Kidney epithelial cell (primary cell): Measurements from ENCODE around the gene EMP1. TPM values are rescaled to one million over a fixed set of nuclear protein-coding genes. Genes with fewer than 3 reads are reported as not detected.
A peak's percentile ranks its signal among the peaks of the same experiment; 100 is the strongest.

ENCODE experiments used
- DNase-seq: peaks from one replicate; pipeline ENCODE4 v3.0.0-alpha.2; 2010; ENCODE audit warnings: low read depth
- H3K27me3 ChIP-seq: 2 replicates; pipeline ENCODE4 v1.6.0; 2011; ENCODE audit warnings: low read length; ENCODE audit not compliant: control insufficient read depth, insufficient read depth
- H3K36me3 ChIP-seq: 2 replicates; pipeline ENCODE4 v1.5.1; 2011; ENCODE audit warnings: low read length; ENCODE audit not compliant: control insufficient read depth, insufficient read depth
- H3K4me3 ChIP-seq: 2 replicates; pipeline ENCODE4 v1.5.1; 2011; ENCODE audit warnings: low read depth, mild to moderate bottlenecking, control low read depth, low read length
- total RNA-seq: library from RNA; depleted of rRNA; stranded (reverse); fragments of >200 nt; gene quantifications from 2 replicates; pipeline ENCODE4 v1.2.3, GENCODE V29; 2015
- TF ChIP-seq, protein P1 (sequence below): IDR thresholded peaks from 2 replicates; pipeline ENCODE4 v1.5.1; 2011; ENCODE audit warnings: mild to moderate bottlenecking, moderate library complexity, low read length, control low read depth, inconsistent platforms; ENCODE audit not compliant: insufficient read depth, poor library complexity, severe bottlenecking

Gene EMP1
- total RNA-seq, 1 donor from 2014 or later: 241 TPM

DNA sequence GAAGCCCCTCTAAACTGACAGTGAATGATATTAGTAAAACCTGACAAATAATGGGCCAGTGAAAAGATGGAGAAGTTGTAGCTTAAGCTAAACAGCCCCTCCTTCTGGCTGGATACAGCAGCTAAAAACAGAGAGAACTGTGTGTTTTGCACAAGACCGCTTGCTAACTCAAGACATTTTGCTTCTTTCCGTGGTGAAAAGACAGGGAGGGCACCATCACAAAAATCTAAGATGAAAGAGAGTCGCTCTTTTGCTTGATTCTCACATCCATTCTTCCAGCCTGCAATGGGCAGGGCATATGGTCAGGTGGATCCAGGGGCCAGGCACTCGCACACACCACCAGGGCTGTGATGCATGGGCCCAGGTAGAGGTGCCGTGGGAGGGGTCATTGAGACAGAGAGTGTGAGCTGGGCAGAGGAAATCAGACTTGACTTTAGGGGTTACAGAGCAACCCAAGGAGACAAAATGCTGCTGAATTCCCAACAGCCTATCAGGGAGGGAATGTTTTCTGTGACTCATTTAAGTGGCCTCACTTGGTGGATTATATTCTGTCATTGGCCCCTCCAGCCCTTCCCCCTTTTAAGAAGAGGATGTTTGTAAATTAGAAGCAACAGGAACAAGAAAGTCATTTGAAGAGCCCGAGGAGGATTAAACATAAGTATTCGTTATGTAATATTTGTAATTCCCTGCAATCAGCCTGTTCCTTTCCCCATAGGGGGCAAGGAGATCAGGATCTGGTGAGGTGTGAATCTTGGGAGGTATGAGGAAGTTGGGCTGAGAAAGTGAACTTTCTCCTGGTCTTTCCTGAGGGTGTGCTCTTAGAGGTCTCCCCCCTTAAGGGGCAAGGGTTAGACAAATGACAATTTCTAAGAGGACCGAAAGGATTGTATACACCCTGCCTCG lies 12.3 kb downstream of the EMP1 start:
- peaks cover 3% of the 10 kb centered on the region for H3K36me3 ChIP-seq
- TF ChIP-seq, protein P1, sequence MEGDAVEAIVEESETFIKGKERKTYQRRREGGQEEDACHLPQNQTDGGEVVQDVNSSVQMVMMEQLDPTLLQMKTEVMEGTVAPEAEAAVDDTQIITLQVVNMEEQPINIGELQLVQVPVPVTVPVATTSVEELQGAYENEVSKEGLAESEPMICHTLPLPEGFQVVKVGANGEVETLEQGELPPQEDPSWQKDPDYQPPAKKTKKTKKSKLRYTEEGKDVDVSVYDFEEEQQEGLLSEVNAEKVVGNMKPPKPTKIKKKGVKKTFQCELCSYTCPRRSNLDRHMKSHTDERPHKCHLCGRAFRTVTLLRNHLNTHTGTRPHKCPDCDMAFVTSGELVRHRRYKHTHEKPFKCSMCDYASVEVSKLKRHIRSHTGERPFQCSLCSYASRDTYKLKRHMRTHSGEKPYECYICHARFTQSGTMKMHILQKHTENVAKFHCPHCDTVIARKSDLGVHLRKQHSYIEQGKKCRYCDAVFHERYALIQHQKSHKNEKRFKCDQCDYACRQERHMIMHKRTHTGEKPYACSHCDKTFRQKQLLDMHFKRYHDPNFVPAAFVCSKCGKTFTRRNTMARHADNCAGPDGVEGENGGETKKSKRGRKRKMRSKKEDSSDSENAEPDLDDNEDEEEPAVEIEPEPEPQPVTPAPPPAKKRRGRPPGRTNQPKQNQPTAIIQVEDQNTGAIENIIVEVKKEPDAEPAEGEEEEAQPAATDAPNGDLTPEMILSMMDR: peak; percentile 62
- no peak overlapping the region for H3K4me3 ChIP-seq
- H3K27me3 ChIP-seq: no peaks in the 10 kb centered on the region
- DNase-seq: no peak

DNA sequence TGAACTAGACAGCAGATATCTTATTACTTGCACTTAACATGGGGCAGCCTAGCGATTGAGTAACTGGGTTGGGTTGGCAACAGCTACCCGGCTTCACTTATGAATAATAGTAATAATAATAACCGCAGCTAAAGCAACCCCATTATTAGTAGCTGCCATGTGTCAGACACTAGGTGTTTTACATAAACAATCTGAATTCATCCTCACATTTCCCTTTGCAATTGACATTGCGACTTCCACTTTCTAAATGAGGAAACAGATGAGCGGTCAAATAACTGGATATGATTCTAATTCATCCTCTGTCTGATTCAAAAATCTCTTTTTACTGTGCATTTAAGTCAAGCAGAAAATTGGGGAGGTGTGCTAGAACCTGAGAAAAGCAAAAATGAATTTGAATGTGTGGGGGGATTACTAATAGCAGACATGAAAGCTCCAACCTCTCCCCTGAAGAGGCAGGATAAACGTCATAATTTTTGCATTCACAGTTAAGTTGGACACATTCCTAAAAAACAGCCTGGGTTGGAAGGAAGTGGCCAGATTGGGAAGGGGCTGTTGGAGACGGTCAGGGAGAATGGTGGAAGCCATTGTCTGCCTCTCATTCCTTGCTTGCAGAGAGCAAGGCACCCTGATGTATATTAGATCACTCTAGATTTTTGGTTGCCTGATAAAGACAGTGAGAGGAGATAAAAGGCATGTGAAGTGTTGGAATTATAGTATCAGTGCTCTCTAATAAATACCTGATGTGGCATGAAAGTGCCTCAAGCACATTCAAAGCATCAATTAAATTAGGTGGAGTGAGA lies 13.1 kb downstream of the EMP1 start:
- no peak for DNase-seq
- H3K27me3 ChIP-seq: no peaks in the 10 kb centered on the region
- H3K4me3 ChIP-seq: no peak overlapping the region
- H3K36me3 ChIP-seq: peaks cover 5% of the 10 kb centered on the region
- TF ChIP-seq, protein P1: no peak

DNA sequence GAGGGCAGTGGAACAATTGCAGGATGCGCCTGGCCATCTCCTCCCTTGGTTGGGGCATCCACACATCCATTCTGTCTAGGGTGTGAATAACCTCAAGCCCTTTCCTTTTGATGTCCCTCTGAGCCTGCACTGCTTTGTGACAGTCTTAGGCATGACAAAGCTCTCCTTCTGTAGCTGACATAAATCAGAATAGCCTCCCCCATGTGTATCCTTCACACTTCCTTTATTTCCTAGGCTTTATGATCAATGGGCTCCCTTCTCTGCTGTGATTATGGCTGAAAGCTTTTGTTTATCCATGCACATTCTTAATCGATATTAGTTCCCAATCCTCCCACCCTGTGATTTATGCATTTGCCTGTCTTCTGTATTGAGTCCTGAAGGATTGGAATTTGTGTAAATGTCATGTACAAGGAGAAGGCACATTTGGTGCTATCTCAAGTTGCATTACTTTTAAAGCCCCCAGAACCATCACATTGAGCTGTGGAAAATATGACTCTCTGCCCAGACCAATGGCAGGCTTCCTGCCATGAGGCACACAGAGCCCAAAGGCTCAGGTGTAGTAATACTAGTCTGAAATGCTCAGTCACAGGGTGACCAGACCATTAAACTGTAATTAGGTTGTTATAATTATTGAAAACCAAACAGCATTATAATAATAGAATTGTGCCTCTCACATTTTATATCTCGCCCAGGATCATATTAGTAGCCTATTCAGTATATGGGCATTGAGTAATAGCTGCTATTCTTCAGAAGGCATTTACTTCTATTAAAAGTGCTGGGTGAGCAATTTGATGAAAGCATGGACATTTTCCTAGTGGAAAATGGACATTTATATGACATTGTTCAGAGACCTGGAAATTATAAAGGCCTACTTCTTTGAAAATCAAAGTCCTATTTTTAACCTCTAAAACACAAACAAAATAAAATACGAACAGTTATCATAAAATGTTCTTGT lies 14.0 kb downstream of the EMP1 start:
- no peak for DNase-seq
- H3K27me3 ChIP-seq: no peaks in the 10 kb centered on the region
- H3K36me3 ChIP-seq: peaks cover 5% of the 10 kb centered on the region
- TF ChIP-seq, protein P1: no peak
- no peak overlapping the region for H3K4me3 ChIP-seq

DNA sequence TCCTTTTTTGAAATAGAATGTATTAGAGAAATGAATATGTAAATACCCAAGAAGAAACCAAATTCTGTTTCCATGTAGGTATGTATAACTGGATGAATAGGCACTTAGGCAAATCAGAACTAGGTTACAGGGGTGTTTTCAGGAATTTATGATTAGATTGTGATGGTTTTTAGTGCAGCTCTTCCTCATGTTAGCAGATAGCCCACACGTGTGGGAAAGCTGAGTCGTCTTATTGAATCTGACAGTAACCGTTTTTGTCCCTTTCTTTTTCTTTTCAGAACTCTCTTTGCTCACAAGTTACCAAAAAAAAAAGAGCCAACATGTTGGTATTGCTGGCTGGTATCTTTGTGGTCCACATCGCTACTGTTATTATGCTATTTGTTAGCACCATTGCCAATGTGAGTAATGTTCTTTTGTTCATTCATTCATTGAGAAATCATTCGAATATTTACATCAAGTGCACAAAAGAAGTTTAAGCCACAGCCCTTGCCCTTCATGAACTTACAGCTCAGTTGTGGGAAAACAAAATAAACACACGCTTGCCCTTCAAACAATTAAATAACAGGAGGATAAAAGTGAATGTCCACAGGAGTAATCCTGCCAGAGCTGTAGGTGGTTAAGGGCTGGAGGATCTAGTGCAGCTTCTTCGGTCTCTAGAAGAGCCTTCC lies 14.8 kb downstream of the EMP1 start:
- peaks cover 6% of the 10 kb centered on the region for H3K36me3 ChIP-seq
- no peak for DNase-seq

More for the DNA sequence above, 14.8 kb downstream of the EMP1 start:
- TF ChIP-seq, protein P1: no peak
- no peaks in the 10 kb centered on the region for H3K27me3 ChIP-seq
- no peak overlapping the region for H3K4me3 ChIP-seq
